Esophagus squamous epithelium (tissue), 4 donors: ENCODE data around the gene CARM1.

Experiments used
- POLR2A ChIP-seq, 4 donors: fragments of 450-650 bp; IDR thresholded peaks; one replicate each; pipeline ENCODE4 v1.6.1; 2017; ENCODE audit warnings: antibody characterized with exemption in 4 of 4, mild to moderate bottlenecking in 4 of 4, moderate library complexity in 3 of 4
- TF ChIP-seq, protein P1 (sequence below), 6 experiments: fragments of 450-650 bp in 4 of 6; fragments of 200-600 bp in 2 of 6; sonication (generic) in 2 of 6; IDR thresholded peaks; one replicate each; pipeline ENCODE4 v1.5.1; 2016 to 2019; ENCODE audit warnings: antibody characterized with exemption in 6 of 6, mild to moderate bottlenecking in 4 of 6, moderate library complexity in 4 of 6

DNA sequence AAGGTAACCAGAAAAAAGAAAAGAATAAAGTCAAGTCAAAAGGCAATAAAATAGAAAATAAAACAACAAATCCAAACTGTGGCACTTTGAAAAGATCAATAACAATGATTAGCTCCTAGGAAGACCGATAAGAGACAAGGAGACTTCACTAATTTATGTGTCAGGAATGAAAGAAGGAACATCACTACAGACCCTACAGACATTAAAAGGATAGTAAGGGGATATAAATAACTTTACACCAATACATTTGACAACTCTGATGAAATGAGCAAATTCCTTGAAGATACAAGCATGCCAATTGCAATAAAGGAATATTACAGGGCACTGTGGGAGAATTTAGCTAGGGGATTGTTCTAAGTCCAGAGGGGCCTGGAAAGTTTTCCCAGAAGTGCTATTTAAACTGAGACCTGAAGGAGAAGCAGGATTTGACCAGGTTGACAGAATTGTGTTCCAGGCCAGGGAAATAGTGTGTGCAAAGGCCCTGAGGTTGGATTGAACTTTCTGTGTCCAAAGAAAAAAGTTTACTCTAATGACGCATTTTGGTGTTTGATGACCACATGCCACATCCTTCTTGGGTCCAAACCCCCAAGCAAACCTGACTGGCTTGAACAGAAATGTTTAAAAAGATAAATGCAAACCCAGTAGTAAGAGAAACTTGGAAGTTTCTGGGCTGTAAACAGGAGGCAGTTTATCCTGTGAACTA is 24.7 kb upstream of the CARM1 start:
- TF ChIP-seq, protein P1, sequence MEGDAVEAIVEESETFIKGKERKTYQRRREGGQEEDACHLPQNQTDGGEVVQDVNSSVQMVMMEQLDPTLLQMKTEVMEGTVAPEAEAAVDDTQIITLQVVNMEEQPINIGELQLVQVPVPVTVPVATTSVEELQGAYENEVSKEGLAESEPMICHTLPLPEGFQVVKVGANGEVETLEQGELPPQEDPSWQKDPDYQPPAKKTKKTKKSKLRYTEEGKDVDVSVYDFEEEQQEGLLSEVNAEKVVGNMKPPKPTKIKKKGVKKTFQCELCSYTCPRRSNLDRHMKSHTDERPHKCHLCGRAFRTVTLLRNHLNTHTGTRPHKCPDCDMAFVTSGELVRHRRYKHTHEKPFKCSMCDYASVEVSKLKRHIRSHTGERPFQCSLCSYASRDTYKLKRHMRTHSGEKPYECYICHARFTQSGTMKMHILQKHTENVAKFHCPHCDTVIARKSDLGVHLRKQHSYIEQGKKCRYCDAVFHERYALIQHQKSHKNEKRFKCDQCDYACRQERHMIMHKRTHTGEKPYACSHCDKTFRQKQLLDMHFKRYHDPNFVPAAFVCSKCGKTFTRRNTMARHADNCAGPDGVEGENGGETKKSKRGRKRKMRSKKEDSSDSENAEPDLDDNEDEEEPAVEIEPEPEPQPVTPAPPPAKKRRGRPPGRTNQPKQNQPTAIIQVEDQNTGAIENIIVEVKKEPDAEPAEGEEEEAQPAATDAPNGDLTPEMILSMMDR (IDR thresholded peaks at IDR 0.05) = no peak
- TF ChIP-seq POLR2A (IDR thresholded peaks at IDR 0.05) = no peak
